ENCODE results near the gene NOP58. TPM values are rescaled to one million over a fixed set of nuclear protein-coding genes. Genes with fewer than 3 reads are reported as not detected.

The NOP58 gene
- total RNA-seq, 1 experiment from 2014 or later, result 231 TPM

- no peak overlapping the region for H3K27ac Mint-ChIP-seq (ENCODE audit: low read depth, unreplicated experiment)
- TF ChIP-seq CTCF (IDR thresholded peaks at IDR 0.05; ENCODE audit: unreplicated experiment), result no peak
- BruUV-seq (replicated peaks), result no TSS peak
Measured at GRCh38 chr2:202327858-202328257, 62.3 kb downstream of the NOP58 start.

GRCh38 chr2:202335791-202336467 lies 70.4 kb downstream of the NOP58 start:
- BruUV-seq (replicated peaks), result no TSS peak
- peaks cover 11% of the 10 kb centered on the region for H3K4me1 Mint-ChIP-seq (ENCODE audit: insufficient read depth, unreplicated experiment)
- DNase-seq (ENCODE audit: unreplicated experiment), result no peak
- ChIA-PET POLR2A (interaction anchor here (1.5 kb wide), 1 partner anchor 8 kb away, joined by 3 read pairs; no protein-coding TSS in a partner anchor), CTCF (interaction anchor here (0.6 kb wide), 1 partner anchor 271 kb away, joined by 3 read pairs; no protein-coding TSS in a partner anchor)
- H3K36me3 Mint-ChIP-seq (ENCODE audit: insufficient read depth, unreplicated experiment), result no peaks in the 10 kb centered on the region
- intact Hi-C loops (cut with micrococcal nuclease), result no loop called here
- TF ChIP-seq CTCF (IDR thresholded peaks at IDR 0.05; ENCODE audit: unreplicated experiment), result no peak
- no peak overlapping the region for H3K4me3 Mint-ChIP-seq (ENCODE audit: unreplicated experiment)
- H3K9me3 Mint-ChIP-seq (ENCODE audit: unreplicated experiment), result no peaks in the 10 kb centered on the region
- no peak overlapping the region for H3K27ac Mint-ChIP-seq (ENCODE audit: low read depth, unreplicated experiment)
- H3K27me3 Mint-ChIP-seq (ENCODE audit: insufficient read depth, unreplicated experiment), result no peaks in the 10 kb centered on the region

More at GRCh38 chr2:202327858-202328257, 62.3 kb downstream of the NOP58 start:
- Mint-ChIP-seq H3K27me3 (ENCODE audit: insufficient read depth, unreplicated experiment) (no peaks in the 10 kb centered on the region), H3K9me3 (ENCODE audit: unreplicated experiment) (no peaks in the 10 kb centered on the region), H3K4me1 (ENCODE audit: insufficient read depth, unreplicated experiment) (no peaks in the 10 kb centered on the region), H3K4me3 (ENCODE audit: unreplicated experiment) (no peak overlapping the region), H3K36me3 (ENCODE audit: insufficient read depth, unreplicated experiment) (peaks cover 18% of the 10 kb centered on the region)
- CTCF ChIA-PET, result no interaction called here
- intact Hi-C loops (cut with micrococcal nuclease), result no loop called here
- POLR2A ChIA-PET, result interaction anchor here (1.5 kb wide), 1 partner anchor 11 kb away, joined by 4 read pairs; no protein-coding TSS in a partner anchor
- no peak for DNase-seq (ENCODE audit: unreplicated experiment)

- H3K36me3 Mint-ChIP-seq (ENCODE audit: insufficient read depth, unreplicated experiment), result no peaks in the 10 kb centered on the region
- peaks cover 11% of the 10 kb centered on the region for H3K4me1 Mint-ChIP-seq (ENCODE audit: insufficient read depth, unreplicated experiment)
- BruUV-seq (replicated peaks), result no TSS peak
- H3K27ac Mint-ChIP-seq (ENCODE audit: low read depth, unreplicated experiment), result no peak overlapping the region
- DNase-seq (ENCODE audit: unreplicated experiment), result no peak
- ChIA-PET POLR2A (no interaction called here), CTCF (interaction anchor here (0.6 kb wide), 1 partner anchor 1105 kb away, joined by 4 read pairs; no protein-coding TSS in a partner anchor)
- TF ChIP-seq CTCF (IDR thresholded peaks at IDR 0.05; ENCODE audit: unreplicated experiment), result no peak
- no peaks in the 10 kb centered on the region for H3K27me3 Mint-ChIP-seq (ENCODE audit: insufficient read depth, unreplicated experiment)
- H3K4me3 Mint-ChIP-seq (ENCODE audit: unreplicated experiment), result no peak overlapping the region
- H3K9me3 Mint-ChIP-seq (ENCODE audit: unreplicated experiment), result no peaks in the 10 kb centered on the region
- intact Hi-C loops (cut with micrococcal nuclease), result no loop called here
Measured at GRCh38 chr2:202337151-202337550, 71.6 kb downstream of the NOP58 start.

DNA sequence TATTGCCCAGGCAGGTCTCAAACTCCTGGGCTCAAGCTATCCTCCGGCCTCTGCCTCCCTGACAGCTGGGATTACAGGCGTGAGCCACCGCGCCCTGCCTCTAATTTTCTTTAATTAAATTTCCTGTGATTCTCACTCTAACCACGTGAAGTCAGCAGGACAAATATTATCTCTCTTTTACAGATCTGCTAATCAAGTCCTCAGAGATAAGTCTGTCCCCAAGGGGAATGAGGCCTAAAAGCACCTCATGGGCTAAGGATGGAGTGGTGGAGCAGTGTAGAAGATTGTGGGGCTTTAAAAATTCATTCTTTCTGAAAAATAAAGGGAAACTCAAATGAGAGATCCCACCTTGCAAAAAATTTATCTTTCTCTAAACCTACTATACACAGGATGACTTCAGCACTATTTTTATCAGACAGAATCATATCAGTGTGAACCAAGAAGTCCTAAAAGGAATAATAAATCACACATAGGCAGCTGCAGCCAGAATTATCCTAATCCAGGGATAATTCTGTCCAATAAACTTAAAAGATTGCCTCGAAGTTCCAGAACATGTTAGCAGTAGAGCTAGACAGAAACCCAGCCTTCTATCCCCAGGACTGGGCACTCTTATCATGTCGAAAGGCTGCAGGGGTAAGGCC lies 72.3 kb downstream of the NOP58 start:
- Mint-ChIP-seq H3K27ac (ENCODE audit: low read depth, unreplicated experiment) (no peak overlapping the region), H3K27me3 (ENCODE audit: insufficient read depth, unreplicated experiment) (no peaks in the 10 kb centered on the region), H3K4me1 (ENCODE audit: insufficient read depth, unreplicated experiment) (peaks cover 11% of the 10 kb centered on the region), H3K36me3 (ENCODE audit: insufficient read depth, unreplicated experiment) (no peaks in the 10 kb centered on the region), H3K4me3 (ENCODE audit: unreplicated experiment) (no peak overlapping the region), H3K9me3 (ENCODE audit: unreplicated experiment) (no peaks in the 10 kb centered on the region)
- intact Hi-C loops (cut with micrococcal nuclease), result no loop called here
- ChIA-PET CTCF (interaction anchor here (0.6 kb wide), 1 partner anchor 19 kb away, joined by 3 read pairs; no protein-coding TSS in a partner anchor), POLR2A (interaction anchor here (1.0 kb wide), 1 partner anchor 11 kb away, joined by 4 read pairs; no protein-coding TSS in a partner anchor)
- no peak for DNase-seq (ENCODE audit: unreplicated experiment)
- BruUV-seq (replicated peaks), result no TSS peak
- TF ChIP-seq CTCF (IDR thresholded peaks at IDR 0.05; ENCODE audit: unreplicated experiment), result no peak

All from MCF 10A (cell line).